DOHH2 (cell line): ENCODE data around the gene ATXN7.

Source experiments
- EZH2phosphoT487 ChIP-seq: fragments of 200-600 bp; sonication (generic); IDR thresholded peaks from 2 replicates; pipeline ENCODE4 v1.6.1; 2017; ENCODE audit warnings: borderline replicate concordance, mild to moderate bottlenecking, antibody characterized with exemption, low read length, moderate library complexity, mixed read lengths
- TF ChIP-seq, protein P1 (sequence below): fragments of 200-600 bp; sonication (generic); IDR thresholded peaks from one replicate; pipeline ENCODE4 v1.5.1; 2014; ENCODE audit warnings: antibody characterized with exemption, mild to moderate bottlenecking, low read depth, low read length; ENCODE audit not compliant: poor library complexity, severe bottlenecking

DNA sequence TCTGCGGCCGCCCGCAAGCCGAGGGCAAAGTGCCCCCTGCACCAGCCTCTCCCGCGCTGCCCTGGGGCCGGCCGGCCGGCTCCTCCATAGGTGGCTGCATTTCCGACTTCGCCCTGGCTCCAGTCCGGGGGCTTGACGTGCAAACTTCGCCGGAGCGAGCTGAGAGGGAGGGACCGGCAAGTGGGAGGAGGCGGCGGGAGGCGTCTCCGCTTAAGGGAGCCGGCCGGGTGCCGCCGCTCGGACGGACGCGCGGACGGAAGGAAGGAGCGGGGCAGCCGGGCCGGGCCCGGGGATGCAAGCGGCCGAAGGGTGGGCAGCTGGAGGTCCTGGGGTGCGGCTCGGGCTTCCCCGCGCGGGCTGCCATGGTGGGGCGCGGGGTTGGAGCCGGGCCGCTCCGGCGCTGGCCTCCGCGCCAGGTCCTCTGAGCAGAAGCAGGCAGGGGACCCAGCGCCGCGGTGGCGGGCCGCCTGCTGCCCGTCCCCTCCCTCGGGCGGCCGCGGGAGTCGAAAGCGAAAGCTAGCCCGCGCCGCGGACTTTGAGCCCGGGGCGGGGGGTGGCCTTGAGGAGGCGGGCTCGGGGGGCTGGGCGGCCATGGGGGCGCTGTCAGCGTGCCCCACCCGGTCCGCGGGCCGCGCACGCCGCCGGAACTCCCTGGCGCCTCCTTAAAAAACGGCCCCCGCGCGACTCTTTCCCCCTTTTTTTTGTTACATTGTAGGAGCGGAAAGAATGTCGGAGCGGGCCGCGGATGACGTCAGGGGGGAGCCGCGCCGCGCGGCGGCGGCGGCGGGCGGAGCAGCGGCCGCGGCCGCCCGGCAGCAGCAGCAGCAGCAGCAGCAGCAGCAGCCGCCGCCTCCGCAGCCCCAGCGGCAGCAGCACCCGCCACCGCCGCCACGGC, 48.5 kb downstream of the ATXN7 start, which contains the start of gene SCAANT1:
- no peak for TF ChIP-seq EZH2phosphoT487
- TF ChIP-seq, protein P1, sequence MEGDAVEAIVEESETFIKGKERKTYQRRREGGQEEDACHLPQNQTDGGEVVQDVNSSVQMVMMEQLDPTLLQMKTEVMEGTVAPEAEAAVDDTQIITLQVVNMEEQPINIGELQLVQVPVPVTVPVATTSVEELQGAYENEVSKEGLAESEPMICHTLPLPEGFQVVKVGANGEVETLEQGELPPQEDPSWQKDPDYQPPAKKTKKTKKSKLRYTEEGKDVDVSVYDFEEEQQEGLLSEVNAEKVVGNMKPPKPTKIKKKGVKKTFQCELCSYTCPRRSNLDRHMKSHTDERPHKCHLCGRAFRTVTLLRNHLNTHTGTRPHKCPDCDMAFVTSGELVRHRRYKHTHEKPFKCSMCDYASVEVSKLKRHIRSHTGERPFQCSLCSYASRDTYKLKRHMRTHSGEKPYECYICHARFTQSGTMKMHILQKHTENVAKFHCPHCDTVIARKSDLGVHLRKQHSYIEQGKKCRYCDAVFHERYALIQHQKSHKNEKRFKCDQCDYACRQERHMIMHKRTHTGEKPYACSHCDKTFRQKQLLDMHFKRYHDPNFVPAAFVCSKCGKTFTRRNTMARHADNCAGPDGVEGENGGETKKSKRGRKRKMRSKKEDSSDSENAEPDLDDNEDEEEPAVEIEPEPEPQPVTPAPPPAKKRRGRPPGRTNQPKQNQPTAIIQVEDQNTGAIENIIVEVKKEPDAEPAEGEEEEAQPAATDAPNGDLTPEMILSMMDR = no peak
